Right cardiac atrium (tissue), 5 donors: Measurements from ENCODE around the gene GON4L. TPM values are rescaled to one million over a fixed set of nuclear protein-coding genes. Genes with fewer than 3 reads are reported as not detected.
A peak's percentile ranks its signal among the peaks of the same experiment; 100 is the strongest.
"Not testable (repeated sequence)": the region's sequence is repeated elsewhere in the genome, so short reads cannot be mapped to it uniquely, and the experiment has no call there.

ENCODE experiments used
- ATAC-seq, 2 donors: fragments of 200-7000 bp; cut with Tn5 transposase; one replicate each; pipeline versions ENCODE4 v1.8.0 to v1.9.1; 2020; ENCODE audit warnings: moderate library complexity in 2 of 2, mild to moderate bottlenecking in 1 of 2
- DNase-seq, 3 donors: peaks; one replicate each; pipeline ENCODE4 v3.0.0-alpha.2; 2020
- H3K27ac ChIP-seq: one replicate; pipeline ENCODE4 v1.5.1; 2013; ENCODE audit warnings: mild to moderate bottlenecking, low read length, control low read depth, moderate library complexity
- H3K27me3 ChIP-seq: one replicate; pipeline ENCODE4 v1.6.1; 2013; ENCODE audit not compliant: control insufficient read depth, insufficient read depth
- H3K4me1 ChIP-seq: one replicate; pipeline ENCODE4 v1.6.1; 2013; ENCODE audit warnings: low read length; ENCODE audit not compliant: control insufficient read depth, insufficient read depth
- H3K4me3 ChIP-seq: one replicate; pipeline ENCODE4 v1.5.1; 2013; ENCODE audit warnings: low read length, control low read depth
- H3K9me3 ChIP-seq: one replicate; pipeline ENCODE4 v1.6.1; 2013; ENCODE audit warnings: low read length; ENCODE audit not compliant: control insufficient read depth
- whole genome bisulfite sequencing: extraction: QIAGEN DNeasy Blood & Tissue Kit; methylation state at CpG from one replicate; pipeline ENCODE4 v1.1.7; 2013; 5-methylcytosine and 5-hydroxymethylcytosine counted together
- intact Hi-C, 4 donors: fragments of 100-400 bp; cut with DNase I; formaldehyde crosslinking; loops; one replicate each; pipeline versions ENCODE4 v1.11.0 to v1.14.0; 2022 to 2023
- polyA plus RNA-seq: library from polyadenylated mRNA; stranded (reverse); fragments of 200-250 nt; gene quantifications from one replicate; pipeline ENCODE4 v1.2.3, GENCODE V29; 2013
- total RNA-seq, 4 donors: library from RNA; stranded (reverse); fragmentation: NEBNext Ultra II Directional; extraction: Animal tissue kit (Norgen Biotek cat#: 25700); gene quantifications; one replicate each; pipeline ENCODE4 v1.2.1, GENCODE V29; 2021
- donor health status: healthy with polysubstance abuse.
- donor health status: DM: no; HTN: yes; CAD: no.
- donor health status: DM: no; HTN: no; CAD: no.
- donor health status: DM: no; HTN: yes; CAD: no; lungs with severe emphysema.
- donor health status: DM: yes; HTN: yes; CAD: no.

Gene GON4L
- total and polyA plus RNA-seq, 5 donors, result 13.8 to 30.2 (median 25.0) TPM

DNA sequence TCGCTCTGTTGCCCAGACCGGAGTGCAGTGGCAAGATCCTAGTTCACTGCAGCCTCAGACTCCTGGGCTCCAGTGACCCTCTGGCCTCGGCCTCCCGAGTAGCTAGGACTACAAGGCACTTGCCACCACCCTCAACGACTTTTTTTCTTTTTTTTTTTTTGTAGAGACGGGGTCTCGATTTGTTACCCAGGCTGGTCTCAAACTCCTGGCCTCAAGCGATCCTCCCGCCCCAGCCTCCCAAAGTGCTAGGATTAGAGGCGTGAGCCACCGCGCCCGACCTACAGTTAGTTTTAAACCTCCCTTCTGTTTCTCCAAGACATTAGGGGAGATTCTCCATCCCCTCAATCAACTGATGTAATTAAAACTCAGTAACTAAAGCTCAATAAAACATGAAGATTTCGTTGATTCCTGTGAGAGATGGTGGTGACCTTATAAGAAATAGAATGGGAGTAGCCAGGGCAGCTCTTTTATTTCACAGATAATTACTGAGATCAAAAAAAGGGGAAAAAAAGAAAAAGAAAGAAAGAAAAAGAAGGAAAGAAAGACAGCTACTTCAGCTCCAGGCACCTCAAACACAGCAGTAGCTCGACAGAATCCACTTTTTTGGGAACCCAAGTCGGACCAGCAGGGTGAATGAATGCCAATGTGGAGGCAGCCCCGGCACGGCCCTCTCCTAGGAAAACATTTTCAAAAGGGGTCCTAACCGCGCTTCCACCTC is 598 bp downstream of the GON4L start:
- WGBS, result 52% methylated on average over 20 of the region's 20 CpGs
- ATAC-seq (no peak), DNase-seq (no peak)
- Histone ChIP-seq H3K27ac (peak overlapping the region; percentile 55), H3K9me3 (no peaks in the 10 kb centered on the region), H3K4me1 (no peaks in the 10 kb centered on the region), H3K4me3 (peak overlapping the region; percentile 49), H3K27me3 (no peaks in the 10 kb centered on the region)
- intact Hi-C loops, result no loop called here

DNA sequence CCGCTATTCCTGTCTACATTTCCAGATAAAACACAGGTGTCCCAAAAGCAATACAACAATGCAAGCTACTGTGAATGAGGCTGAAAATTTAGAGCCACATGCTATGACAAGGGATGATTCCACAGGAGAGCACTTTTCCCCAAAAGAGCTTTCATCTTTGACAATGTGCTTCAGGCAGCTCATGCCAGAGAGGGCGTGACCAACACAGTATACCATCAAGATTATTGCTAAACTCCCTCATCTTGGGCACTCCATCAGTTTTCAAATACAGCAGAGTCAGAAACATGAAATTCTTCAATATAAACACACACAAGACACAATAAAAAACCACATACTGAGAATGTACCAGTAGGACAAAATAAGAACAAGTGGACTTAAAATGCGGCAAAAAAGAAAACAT is 6.7 kb downstream of the GON4L start:
- H3K4me3 ChIP-seq, result no peak overlapping the region
- no peaks in the 10 kb centered on the region for H3K27me3 ChIP-seq
- WGBS, result 87% methylated on average over 3 of the region's 3 CpGs
- intact Hi-C loops, result no loop called here
- H3K9me3 ChIP-seq, result no peaks in the 10 kb centered on the region
- DNase-seq, result no peak
- no peak for ATAC-seq
- no peaks in the 10 kb centered on the region for H3K4me1 ChIP-seq
- no peak overlapping the region for H3K27ac ChIP-seq

- H3K4me3 ChIP-seq, result no peak overlapping the region
- no peaks in the 10 kb centered on the region for H3K4me1 ChIP-seq
- H3K9me3 ChIP-seq, result no peaks in the 10 kb centered on the region
- intact Hi-C loops, result no loop called here
- no peaks in the 10 kb centered on the region for H3K27me3 ChIP-seq
- DNase-seq, result no peak
- WGBS, result 90% methylated on average over 1 of the region's 1 CpG
- ATAC-seq, result no peak
- no peak overlapping the region for H3K27ac ChIP-seq
Observed at GRCh38 chr1:155847823-155848529, 9.0 kb downstream of the GON4L start.

GRCh38 chr1:155844860-155845421 is 12.1 kb downstream of the GON4L start:
- Histone ChIP-seq H3K4me3 (no peak overlapping the region), H3K27me3 (no peaks in the 10 kb centered on the region), H3K27ac (no peak overlapping the region), H3K4me1 (no peaks in the 10 kb centered on the region), H3K9me3 (no peaks in the 10 kb centered on the region)
- ATAC-seq (no peak), DNase-seq (no peak)
- intact Hi-C loops, result no loop called here
- 76% methylated on average over 1 of the region's 1 CpG for WGBS

DNA sequence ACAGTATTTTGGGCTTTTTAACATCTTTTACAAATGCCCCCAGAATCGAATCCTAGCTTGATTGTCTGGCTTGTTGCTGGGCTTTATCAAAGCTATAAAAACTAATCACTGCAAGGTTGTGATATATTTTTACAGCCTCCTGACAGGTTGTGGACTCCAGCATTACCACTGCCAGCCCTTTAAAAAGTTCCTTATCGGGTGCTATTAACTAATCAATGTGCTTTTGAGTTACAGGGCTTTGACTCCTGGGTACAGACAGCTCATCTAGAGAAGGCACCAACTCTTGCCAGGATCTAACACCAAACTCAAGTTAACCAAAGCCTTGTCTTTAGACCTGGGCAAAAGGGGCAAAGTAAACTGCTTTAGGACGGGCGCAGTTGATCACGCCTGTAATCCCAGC is 16.6 kb downstream of the GON4L start:
- ATAC-seq, result no peak
- intact Hi-C loops, result no loop called here

GRCh38 chr1:155835548-155835947 is 21.5 kb downstream of the GON4L start:
- intact Hi-C loops, result no loop called here
- 92% methylated on average over 6 of the region's 6 CpGs for WGBS

More for the DNA sequence above, 16.6 kb downstream of the GON4L start:
- Histone ChIP-seq H3K9me3 (no peaks in the 10 kb centered on the region), H3K27ac (no peak overlapping the region), H3K4me3 (no peak overlapping the region), H3K27me3 (no peaks in the 10 kb centered on the region), H3K4me1 (no peaks in the 10 kb centered on the region)
- no peak for DNase-seq
- WGBS, result 92% methylated on average over 5 of the region's 5 CpGs

DNA sequence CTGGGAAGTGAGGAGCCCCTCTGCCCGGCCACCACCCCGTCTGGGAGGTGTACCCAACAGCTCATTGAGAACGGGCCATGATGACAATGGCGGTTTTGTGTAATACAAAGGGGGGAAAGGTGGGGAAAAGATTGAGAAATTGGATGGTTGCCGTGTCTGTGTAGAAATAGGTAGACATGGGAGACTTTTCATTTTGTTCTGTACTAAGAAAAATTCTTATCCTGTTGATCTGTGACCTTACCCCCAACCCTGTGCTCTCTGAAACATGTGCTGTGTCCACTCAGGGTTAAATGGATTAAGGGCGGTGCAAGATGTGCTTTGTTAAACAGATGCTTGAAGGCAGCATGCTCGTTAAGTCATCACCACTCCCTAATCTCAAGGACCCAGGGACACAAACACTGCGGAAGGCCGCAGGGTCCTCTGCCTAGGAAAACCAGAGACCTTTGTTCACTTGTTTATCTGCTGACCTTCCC is 22.1 kb downstream of the GON4L start:
- H3K9me3 ChIP-seq, H3K4me1 ChIP-seq, ATAC-seq, H3K27ac ChIP-seq, DNase-seq, intact Hi-C loops, H3K4me3 ChIP-seq, H3K27me3 ChIP-seq: not testable (repeated sequence)
- 84% methylated on average over 9 of the region's 9 CpGs for WGBS

More at GRCh38 chr1:155835548-155835947, 21.5 kb downstream of the GON4L start:
- ATAC-seq (no peak), DNase-seq (no peak)
- Histone ChIP-seq H3K4me3 (no peak overlapping the region), H3K27ac (no peak overlapping the region), H3K27me3 (no peaks in the 10 kb centered on the region), H3K4me1 (peaks cover 3% of the 10 kb centered on the region), H3K9me3 (no peaks in the 10 kb centered on the region)

GRCh38 chr1:155834296-155834926 is 22.6 kb downstream of the GON4L start:
- H3K4me1 ChIP-seq, result peaks cover 3% of the 10 kb centered on the region
- intact Hi-C loops, result no loop called here
- H3K4me3 ChIP-seq, result no peak overlapping the region
- WGBS, result 96% methylated on average over 11 of the region's 11 CpGs
- no peaks in the 10 kb centered on the region for H3K27me3 ChIP-seq
- H3K27ac ChIP-seq, result no peak overlapping the region
- DNase-seq, result no peak
- H3K9me3 ChIP-seq, result no peaks in the 10 kb centered on the region
- no peak for ATAC-seq

DNA sequence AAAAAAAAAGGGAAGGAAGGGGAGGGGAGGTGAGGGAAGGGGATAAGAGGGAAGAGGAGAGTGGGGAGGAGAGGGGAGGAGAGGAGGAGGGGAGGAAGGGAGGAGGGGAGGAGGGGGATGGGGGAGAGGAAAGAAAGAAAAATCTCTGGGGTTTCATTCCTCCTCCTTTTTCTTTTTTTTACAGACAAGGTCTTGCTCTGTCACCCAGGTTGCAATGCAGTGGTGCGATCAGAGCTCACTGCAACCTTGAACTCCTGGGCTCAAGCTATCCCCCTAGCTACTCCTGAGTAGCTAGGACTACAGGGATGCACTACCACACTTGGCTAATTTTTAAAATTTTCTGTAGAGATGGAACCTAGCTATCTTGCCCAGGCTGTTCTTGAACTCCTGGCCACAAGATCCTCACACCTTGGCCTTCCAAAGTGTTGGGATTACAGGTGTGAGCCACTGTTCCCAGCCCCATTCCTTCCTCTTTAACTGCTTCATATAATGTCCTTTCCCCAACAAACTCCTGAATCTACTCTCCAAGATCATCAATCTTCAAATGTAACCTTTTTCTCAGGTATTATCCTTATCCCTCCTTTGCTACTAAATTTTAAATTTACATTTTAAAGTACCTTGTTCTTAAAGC is 23.2 kb downstream of the GON4L start:
- DNase-seq (no peak), ATAC-seq (peak in 1 of 2 donors; percentile 36)
- peaks cover 3% of the 10 kb centered on the region for H3K4me1 ChIP-seq
- no peaks in the 10 kb centered on the region for H3K9me3 ChIP-seq
- H3K27me3 ChIP-seq, result no peaks in the 10 kb centered on the region
- H3K4me3 ChIP-seq, result no peak overlapping the region
- WGBS, result 88% methylated on average over 1 of the region's 1 CpG
- no peak overlapping the region for H3K27ac ChIP-seq
- intact Hi-C loops, result no loop called here

GRCh38 chr1:155831279-155831976 is 25.6 kb downstream of the GON4L start:
- no peak for DNase-seq
- no peak overlapping the region for H3K4me3 ChIP-seq
- H3K4me1 ChIP-seq, result peaks cover 3% of the 10 kb centered on the region
- ATAC-seq, result no peak
- intact Hi-C loops, result no loop called here
- H3K27me3 ChIP-seq, result no peaks in the 10 kb centered on the region
- H3K27ac ChIP-seq, result no peak overlapping the region
- WGBS, result 95% methylated on average over 7 of the region's 7 CpGs
- no peaks in the 10 kb centered on the region for H3K9me3 ChIP-seq
